ENCODE measurements around the gene SPSB4. TPM values are rescaled to one million over a fixed set of nuclear protein-coding genes. Genes with fewer than 3 reads are reported as not detected.

Gene SPSB4
- total RNA-seq, 1 donor from 2014 or later: 4.1 TPM

GRCh38 chr3:141147657-141148056 lies 96.5 kb downstream of the SPSB4 start:
- FAIRE-seq: no peak
- DNase-seq (ENCODE audit: low spot score in 2 of 2): no peak

GRCh38 chr3:141148169-141148568 lies 97.0 kb downstream of the SPSB4 start:
- DNase-seq (ENCODE audit: low spot score in 2 of 2) (no peak), FAIRE-seq (no peak)

- FAIRE-seq: no peak
- DNase-seq (ENCODE audit: low spot score in 2 of 2): no peak
Measured at GRCh38 chr3:141148770-141149169, 97.6 kb downstream of the SPSB4 start.

GRCh38 chr3:141150081-141150830 lies 99.1 kb downstream of the SPSB4 start:
- DNase-seq (ENCODE audit: low spot score in 2 of 2) (no peak), FAIRE-seq (no peak)

- DNase-seq (ENCODE audit: low spot score in 2 of 2): no peak
- FAIRE-seq: no peak
Measured at GRCh38 chr3:141150931-141151330, 99.8 kb downstream of the SPSB4 start.

- no peak for DNase-seq (ENCODE audit: low spot score in 2 of 2)
- FAIRE-seq: no peak
Measured at GRCh38 chr3:141151439-141151838, 100.3 kb downstream of the SPSB4 start.

- no peak for DNase-seq (ENCODE audit: low spot score in 2 of 2)
- no peak for FAIRE-seq
Measured at GRCh38 chr3:141152130-141152529, 101.0 kb downstream of the SPSB4 start.

- no peak for FAIRE-seq
- no peak for DNase-seq (ENCODE audit: low spot score in 2 of 2)
Measured at GRCh38 chr3:141152801-141153678, 101.9 kb downstream of the SPSB4 start.

- FAIRE-seq (no peak), DNase-seq (ENCODE audit: low spot score in 2 of 2) (no peak)
Measured at GRCh38 chr3:141153679-141153966, 102.5 kb downstream of the SPSB4 start.

- no peak for FAIRE-seq
- DNase-seq (ENCODE audit: low spot score in 2 of 2): no peak
Measured at GRCh38 chr3:141164852-141165251, 113.7 kb downstream of the SPSB4 start.

GRCh38 chr3:141167681-141168080 lies 116.5 kb downstream of the SPSB4 start:
- no peak for FAIRE-seq
- DNase-seq (ENCODE audit: low spot score in 2 of 2): no peak

GRCh38 chr3:141170678-141171295 lies 119.6 kb downstream of the SPSB4 start:
- no peak for FAIRE-seq
- DNase-seq (ENCODE audit: low spot score in 2 of 2): no peak

GRCh38 chr3:141174674-141175073 lies 123.5 kb downstream of the SPSB4 start:
- DNase-seq (ENCODE audit: low spot score in 2 of 2): no peak

GRCh38 chr3:141176775-141177174 lies 125.6 kb downstream of the SPSB4 start:
- DNase-seq (ENCODE audit: low spot score in 2 of 2): no peak
- no peak for FAIRE-seq

More at GRCh38 chr3:141174674-141175073, 123.5 kb downstream of the SPSB4 start:
- FAIRE-seq: no peak

- no peak for DNase-seq (ENCODE audit: low spot score in 2 of 2)
- FAIRE-seq: no peak
Measured at GRCh38 chr3:141178026-141178425, 126.9 kb downstream of the SPSB4 start.

- no peak for FAIRE-seq
- no peak for DNase-seq (ENCODE audit: low spot score in 2 of 2)
Measured at GRCh38 chr3:141178551-141178950, 127.4 kb downstream of the SPSB4 start.

- DNase-seq (ENCODE audit: low spot score in 2 of 2) (no peak), FAIRE-seq (no peak)
Measured at GRCh38 chr3:141179983-141180382, 128.8 kb downstream of the SPSB4 start.

GRCh38 chr3:141181196-141181595 lies 130.0 kb downstream of the SPSB4 start:
- FAIRE-seq (no peak), DNase-seq (ENCODE audit: low spot score in 2 of 2) (no peak)

- no peak for FAIRE-seq
- DNase-seq (ENCODE audit: low spot score in 2 of 2): no peak
Measured at GRCh38 chr3:141181819-141182218, 130.7 kb downstream of the SPSB4 start.

GRCh38 chr3:141183606-141184005 lies 132.5 kb downstream of the SPSB4 start:
- FAIRE-seq (no peak), DNase-seq (ENCODE audit: low spot score in 2 of 2) (no peak)

GRCh38 chr3:141184430-141184829 lies 133.3 kb downstream of the SPSB4 start:
- FAIRE-seq (no peak), DNase-seq (ENCODE audit: low spot score in 2 of 2) (no peak)

Data from frontal cortex (tissue), 4 donors.